GM10248 (cell line): ENCODE measurements around the gene MFSD6.

Experiments
- CTCF ChIA-PET: fragments of 300-600 bp; sonication (Branson Sonifier 250); formaldehyde crosslinking; extraction: SDS; loops from one replicate; lab custom pipeline; 2021; ENCODE audit warnings: antibody characterized with exemption; lab: Yijun Ruan, JAX
- POLR2A ChIA-PET: fragments of 350-650 bp; sonication (Branson Sonifier 250); formaldehyde crosslinking; extraction: SDS; loops from one replicate; lab custom pipeline; 2020; ENCODE audit warnings: antibody characterized with exemption; lab: Yijun Ruan, JAX
- DNase-seq: peaks from one replicate; pipeline ENCODE4 v3.0.0; 2012; ENCODE audit errors: extremely low spot score
- CTCF ChIP-seq: IDR thresholded peaks from 2 replicates; pipeline ENCODE4 v1.5.1; 2012; ENCODE audit warnings: mild to moderate bottlenecking, low read depth; ENCODE audit errors: extremely low read depth, missing control alignments, control extremely low read depth

MFSD6 gene

GRCh38 chr2:190454795-190455194 lies 46.6 kb downstream of the MFSD6 start:
- no peak for TF ChIP-seq CTCF
- ChIA-PET CTCF (no interaction called here), POLR2A (no interaction called here)
- DNase-seq: no peak

GRCh38 chr2:190455358-190456095 lies 47.4 kb downstream of the MFSD6 start:
- no peak for DNase-seq
- POLR2A ChIA-PET: no interaction called here
- TF ChIP-seq CTCF: no peak

GRCh38 chr2:190456833-190457232 lies 48.7 kb downstream of the MFSD6 start:
- TF ChIP-seq CTCF: no peak
- CTCF ChIA-PET: interaction anchor here (0.8 kb wide), 1 partner anchor 10 kb away, joined by 3 read pairs; no protein-coding TSS in a partner anchor
- no peak for DNase-seq
- POLR2A ChIA-PET: no interaction called here

More at GRCh38 chr2:190455358-190456095, 47.4 kb downstream of the MFSD6 start:
- CTCF ChIA-PET: no interaction called here

- no peak for DNase-seq
- POLR2A ChIA-PET: no interaction called here
- TF ChIP-seq CTCF: no peak
- CTCF ChIA-PET: interaction anchor here (0.8 to 1.1 kb wide), 2 partner anchors 11 to 41 kb away, joined by 3 read pairs; no protein-coding TSS in a partner anchor
Observed at GRCh38 chr2:190457256-190457655, 49.1 kb downstream of the MFSD6 start.

GRCh38 chr2:190458352-190459107 lies 50.4 kb downstream of the MFSD6 start:
- POLR2A ChIA-PET: no interaction called here
- CTCF ChIA-PET: interaction anchor here (1.1 to 2.5 kb wide), 5 partner anchors 11 to 42 kb away, joined by 3 to 9 read pairs (median 3); no protein-coding TSS in a partner anchor

More at GRCh38 chr2:190458352-190459107, 50.4 kb downstream of the MFSD6 start:
- no peak for DNase-seq
- no peak for TF ChIP-seq CTCF
